A549 (cell line): ENCODE measurements around the gene CTNNBL1.

Experiments
- CEBPB ChIP-seq, 2 experiments: fragments of >200 bp in 1 of 2; sonication (Bioruptor Twin) in 1 of 2; formaldehyde crosslinking in 1 of 2; IDR thresholded peaks; 2 replicates each; pipeline ENCODE4 v1.6.1; 2012 to 2016
- EHMT2 ChIP-seq: fragments of 200-600 bp; sonication (generic); IDR thresholded peaks from 2 replicates; pipeline ENCODE4 v1.6.1; 2016; ENCODE audit warnings: antibody characterized with exemption, low read depth, mild to moderate bottlenecking, moderate library complexity
- ESRRA ChIP-seq: fragments of 150-350 bp; IDR thresholded peaks from 2 replicates; pipeline ENCODE4 v1.6.1; 2014; ENCODE audit warnings: mild to moderate bottlenecking, low read length, borderline replicate concordance
- HOXA7 ChIP-seq: fragments of 250-450 bp; sonication (Bioruptor Pico); IDR thresholded peaks from 2 replicates; pipeline ENCODE4 v1.5.0; 2020; ENCODE audit warnings: mild to moderate bottlenecking, moderate library complexity
- JUN ChIP-seq, 2 experiments: fragments of >200 bp; sonication (Bioruptor Twin); formaldehyde crosslinking; IDR thresholded peaks; 2 replicates in 1 of 2; 3 replicates in 1 of 2; pipeline ENCODE4 v1.6.1; 2016 to 2017
- MAZ ChIP-seq: fragments of 150-350 bp; IDR thresholded peaks from 2 replicates; pipeline ENCODE4 v1.6.1; 2014; ENCODE audit warnings: antibody characterized with exemption, low read depth, low read length, borderline replicate concordance
- MYC ChIP-seq: IDR thresholded peaks from 2 replicates; pipeline ENCODE4 v1.6.1; 2012; ENCODE audit warnings: mild to moderate bottlenecking, inconsistent platforms, low read length, improper control_type of control experiment, borderline replicate concordance
- PHF8 ChIP-seq: fragments of 200-600 bp; sonication (generic); IDR thresholded peaks from 2 replicates; pipeline ENCODE4 v1.6.1; 2016; ENCODE audit warnings: low read depth, mild to moderate bottlenecking, antibody characterized with exemption, moderate library complexity, borderline replicate concordance
- POLR2A ChIP-seq: IDR thresholded peaks from 2 replicates; pipeline ENCODE4 v1.6.1; 2012; ENCODE audit warnings: mild to moderate bottlenecking, low read length
- POLR2AphosphoS2 ChIP-seq: conservative IDR thresholded peaks from 2 replicates; pipeline ENCODE4 v1.6.1; 2012; ENCODE audit warnings: low read length, improper control_type of control experiment, inconsistent platforms
- SREBF2 ChIP-seq: fragments of 450-650 bp; IDR thresholded peaks from 2 replicates; pipeline ENCODE4 v1.6.1; 2014; ENCODE audit warnings: mild to moderate bottlenecking, moderate library complexity
- TF ChIP-seq, protein P1 (sequence below): fragments of >200 bp; sonication (Bioruptor Twin); formaldehyde crosslinking; IDR thresholded peaks from 3 replicates; pipeline ENCODE4 v1.5.1; 2016
- TF ChIP-seq, protein P2 (sequence below): fragments of 450-650 bp; IDR thresholded peaks from 2 replicates; pipeline ENCODE4 v1.6.1; 2014; ENCODE audit warnings: antibody characterized with exemption

DNA sequence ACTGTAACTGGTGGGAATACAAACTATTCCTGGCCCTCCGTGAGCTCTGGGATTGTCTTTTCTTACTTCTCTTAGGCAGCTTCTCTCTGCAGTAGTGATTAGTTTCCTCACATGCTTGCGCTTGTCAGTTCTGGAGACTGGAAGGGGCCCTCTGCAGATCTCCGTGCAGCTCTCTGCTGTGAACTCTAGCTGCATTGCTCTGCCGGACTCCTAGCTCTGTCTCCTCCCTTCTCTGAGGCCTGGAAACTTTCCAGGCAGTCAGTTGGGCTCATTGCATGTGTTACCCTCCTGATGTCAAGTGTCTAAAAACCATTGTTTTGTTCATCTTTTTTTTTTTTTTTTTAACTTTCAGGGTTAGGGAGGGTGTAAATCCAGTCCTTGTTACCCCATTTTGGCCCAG is 102.3 kb downstream of the CTNNBL1 start:
- TF ChIP-seq SREBF2 (no peak), POLR2A (no peak), CEBPB (IDR thresholded peaks at IDR 0.05) (no peak), MAZ (no peak), ESRRA (no peak), POLR2AphosphoS2 (no peak), HOXA7 (no peak), EHMT2 (no peak), MYC (no peak), PHF8 (no peak), JUN (IDR thresholded peaks at IDR 0.05) (no peak)
- TF ChIP-seq, protein P1, sequence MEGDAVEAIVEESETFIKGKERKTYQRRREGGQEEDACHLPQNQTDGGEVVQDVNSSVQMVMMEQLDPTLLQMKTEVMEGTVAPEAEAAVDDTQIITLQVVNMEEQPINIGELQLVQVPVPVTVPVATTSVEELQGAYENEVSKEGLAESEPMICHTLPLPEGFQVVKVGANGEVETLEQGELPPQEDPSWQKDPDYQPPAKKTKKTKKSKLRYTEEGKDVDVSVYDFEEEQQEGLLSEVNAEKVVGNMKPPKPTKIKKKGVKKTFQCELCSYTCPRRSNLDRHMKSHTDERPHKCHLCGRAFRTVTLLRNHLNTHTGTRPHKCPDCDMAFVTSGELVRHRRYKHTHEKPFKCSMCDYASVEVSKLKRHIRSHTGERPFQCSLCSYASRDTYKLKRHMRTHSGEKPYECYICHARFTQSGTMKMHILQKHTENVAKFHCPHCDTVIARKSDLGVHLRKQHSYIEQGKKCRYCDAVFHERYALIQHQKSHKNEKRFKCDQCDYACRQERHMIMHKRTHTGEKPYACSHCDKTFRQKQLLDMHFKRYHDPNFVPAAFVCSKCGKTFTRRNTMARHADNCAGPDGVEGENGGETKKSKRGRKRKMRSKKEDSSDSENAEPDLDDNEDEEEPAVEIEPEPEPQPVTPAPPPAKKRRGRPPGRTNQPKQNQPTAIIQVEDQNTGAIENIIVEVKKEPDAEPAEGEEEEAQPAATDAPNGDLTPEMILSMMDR = no peak
- TF ChIP-seq, protein P2, sequence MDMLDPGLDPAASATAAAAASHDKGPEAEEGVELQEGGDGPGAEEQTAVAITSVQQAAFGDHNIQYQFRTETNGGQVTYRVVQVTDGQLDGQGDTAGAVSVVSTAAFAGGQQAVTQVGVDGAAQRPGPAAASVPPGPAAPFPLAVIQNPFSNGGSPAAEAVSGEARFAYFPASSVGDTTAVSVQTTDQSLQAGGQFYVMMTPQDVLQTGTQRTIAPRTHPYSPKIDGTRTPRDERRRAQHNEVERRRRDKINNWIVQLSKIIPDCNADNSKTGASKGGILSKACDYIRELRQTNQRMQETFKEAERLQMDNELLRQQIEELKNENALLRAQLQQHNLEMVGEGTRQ = no peak
